ENCODE measurements around the gene SCRG1.

Gene SCRG1

DNA sequence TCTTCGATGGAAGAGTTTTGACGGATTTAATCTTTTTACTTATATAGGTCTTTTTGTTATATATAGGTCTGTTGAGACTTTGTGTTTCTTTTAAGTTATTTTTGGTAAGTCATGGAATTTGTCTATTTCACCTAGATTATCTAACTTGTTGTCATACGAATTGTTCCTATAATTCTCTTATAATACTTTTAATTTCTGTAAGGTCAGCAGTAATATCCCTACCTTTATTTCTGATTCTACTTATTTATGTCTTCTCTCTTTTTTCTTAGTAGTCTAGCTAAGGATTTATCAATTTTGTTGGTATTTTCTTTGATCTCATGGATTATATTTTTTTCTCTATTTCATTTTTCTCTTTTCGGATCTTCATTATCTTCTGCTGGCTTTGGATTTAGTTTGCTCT is 16.6 kb downstream of the SCRG1 start:
- Histone ChIP-seq H3K4me3 (no peak overlapping the region), H3K9me3 (no peaks in the 10 kb centered on the region), H3K4me1 (peaks cover 0 to 49% (median 5%) of the 10 kb centered on the region in 4 donors), H3K27ac (peak overlapping the region in 1 of 2 donors; percentile 24), H3K27me3 (no peaks in the 10 kb centered on the region), H3K36me3 (no peaks in the 10 kb centered on the region)
- intact Hi-C loops (cut with DNase I; ENCODE audit: low total_unique reads), result no loop called here
- no peak for DNase-seq
- TF ChIP-seq CTCF (IDR thresholded peaks at IDR 0.05), result no peak

GRCh38 chr4:173381610-173382009 is 17.3 kb downstream of the SCRG1 start:
- Histone ChIP-seq H3K4me3 (no peak overlapping the region), H3K9me3 (no peaks in the 10 kb centered on the region), H3K4me1 (peaks cover 0 to 52% (median 5%) of the 10 kb centered on the region in 4 donors), H3K36me3 (no peaks in the 10 kb centered on the region), H3K27me3 (no peaks in the 10 kb centered on the region), H3K27ac (peak overlapping the region; percentile 0 to 24)
- DNase-seq, result no peak
- no peak for TF ChIP-seq CTCF (IDR thresholded peaks at IDR 0.05)
- intact Hi-C loops (cut with DNase I; ENCODE audit: low total_unique reads), result no loop called here

DNA sequence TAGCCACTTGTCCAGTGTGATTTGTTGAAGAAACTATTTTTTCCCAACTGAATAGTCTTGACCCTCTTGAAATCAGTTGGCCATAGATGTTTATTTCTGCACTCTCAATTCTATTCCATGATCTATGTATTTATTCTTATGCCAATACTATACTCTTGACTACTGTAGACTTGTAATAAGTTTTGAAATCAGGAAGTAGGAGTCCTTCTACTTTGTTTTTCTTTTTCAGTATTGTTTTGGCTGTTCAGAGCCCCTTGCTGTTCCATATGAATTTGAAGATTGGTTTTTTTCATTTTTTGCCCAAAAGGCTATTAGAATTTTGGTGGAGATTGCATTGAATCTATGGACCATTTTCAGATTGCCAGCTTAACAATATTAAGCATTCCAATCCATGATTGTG is 17.9 kb downstream of the SCRG1 start:
- H3K4me3 ChIP-seq, result no peak overlapping the region
- intact Hi-C loops (cut with DNase I; ENCODE audit: low total_unique reads), result no loop called here
- no peaks in the 10 kb centered on the region for H3K9me3 ChIP-seq
- DNase-seq, result no peak
- no peaks in the 10 kb centered on the region for H3K27me3 ChIP-seq
- H3K27ac ChIP-seq, result peak overlapping the region in 1 of 2 donors; percentile 24
- no peak for TF ChIP-seq CTCF (IDR thresholded peaks at IDR 0.05)
- peaks cover 0 to 58% (median 5%) of the 10 kb centered on the region in 4 donors for H3K4me1 ChIP-seq
- peaks cover 0 to 6% (median 0%) of the 10 kb centered on the region in 3 donors for H3K36me3 ChIP-seq

- Histone ChIP-seq H3K4me1 (peaks cover 0 to 68% (median 13%) of the 10 kb centered on the region in 4 donors), H3K27me3 (no peaks in the 10 kb centered on the region), H3K27ac (peak overlapping the region in 1 of 2 donors; percentile 24), H3K9me3 (no peaks in the 10 kb centered on the region), H3K4me3 (no peak overlapping the region), H3K36me3 (peaks cover 0 to 11% (median 0%) of the 10 kb centered on the region in 3 donors)
- no peak for DNase-seq
- TF ChIP-seq CTCF (IDR thresholded peaks at IDR 0.05), result no peak
- intact Hi-C loops (cut with DNase I; ENCODE audit: low total_unique reads), result no loop called here
Measured at GRCh38 chr4:173379929-173380328, 19.0 kb downstream of the SCRG1 start.

DNA sequence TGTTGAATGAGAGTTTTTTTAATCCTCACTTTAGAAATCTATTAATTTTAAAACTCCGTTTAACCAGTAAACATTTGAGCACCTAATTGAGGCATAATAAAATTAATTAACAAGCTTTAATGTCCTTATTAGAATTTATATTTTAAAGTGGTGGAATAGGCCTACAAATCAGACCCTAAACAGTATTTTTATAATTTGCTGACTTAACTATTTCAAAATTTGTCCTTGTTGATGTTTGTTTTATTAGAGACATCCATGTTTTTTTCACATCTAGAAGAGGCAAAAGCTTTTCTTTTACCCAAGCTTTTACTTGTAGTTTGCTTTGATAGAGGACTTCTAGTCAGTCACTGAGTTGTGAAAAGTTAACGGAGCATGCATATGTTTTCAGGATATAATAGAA is 24.3 kb downstream of the SCRG1 start:
- H3K27ac ChIP-seq, result peak overlapping the region; percentile 23 to 99
- intact Hi-C loops (cut with DNase I; ENCODE audit: low total_unique reads), result loop anchor here (5.0 kb wide), 1 partner anchor 148 kb away; no protein-coding TSS in a partner anchor
- H3K27me3 ChIP-seq, result no peaks in the 10 kb centered on the region
- H3K9me3 ChIP-seq, result no peaks in the 10 kb centered on the region
- H3K4me3 ChIP-seq, result peak overlapping the region in 1 of 2 donors; percentile 94
- no peak for TF ChIP-seq CTCF (IDR thresholded peaks at IDR 0.05)
- H3K4me1 ChIP-seq, result peaks cover 0 to 56% (median 13%) of the 10 kb centered on the region in 4 donors
- H3K36me3 ChIP-seq, result peaks cover 0 to 11% (median 0%) of the 10 kb centered on the region in 3 donors
- no peak for DNase-seq
